ENCODE measurements around the gene AGAP2.

DNA sequence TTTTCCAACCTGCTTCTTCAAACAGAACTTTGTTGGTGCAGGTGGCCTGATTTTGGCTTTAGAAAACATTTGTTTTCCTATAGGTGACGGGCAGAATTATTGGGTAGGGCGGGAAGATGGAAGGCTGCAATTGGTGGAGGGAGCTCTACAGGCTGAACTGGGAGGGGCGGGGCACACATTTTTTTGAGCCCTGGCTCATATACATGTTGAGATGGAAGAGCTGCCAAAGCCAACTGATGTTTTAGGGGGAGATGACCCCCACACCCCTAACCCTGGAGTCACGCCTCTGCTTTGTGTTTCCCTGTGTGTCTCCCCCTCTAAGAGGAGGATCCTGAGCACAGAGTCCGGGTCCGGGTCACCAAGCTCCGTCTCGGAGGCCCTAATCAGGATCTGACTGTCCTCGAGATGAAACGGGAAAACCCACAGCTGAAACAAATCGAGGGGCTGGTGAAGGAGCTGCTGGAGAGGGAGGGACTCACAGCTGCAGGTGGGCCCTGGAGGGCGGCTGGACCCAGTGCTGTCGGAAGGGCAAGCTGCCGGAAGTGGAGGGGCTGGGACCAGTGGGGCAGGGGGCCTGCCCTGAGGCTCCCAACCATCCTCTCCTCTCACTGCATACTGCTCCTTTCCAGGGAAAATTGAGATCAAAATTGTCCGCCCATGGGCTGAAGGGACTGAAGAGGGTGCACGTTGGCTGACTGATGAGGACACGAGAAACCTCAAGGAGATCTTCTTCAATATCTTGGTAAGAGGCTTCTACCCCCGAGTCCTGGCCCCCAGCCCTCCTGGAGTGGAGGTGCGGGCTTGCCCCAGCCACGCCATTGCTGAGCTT, 18.6 kb downstream of the AGAP2 start:
- TF ChIP-seq, protein P1, sequence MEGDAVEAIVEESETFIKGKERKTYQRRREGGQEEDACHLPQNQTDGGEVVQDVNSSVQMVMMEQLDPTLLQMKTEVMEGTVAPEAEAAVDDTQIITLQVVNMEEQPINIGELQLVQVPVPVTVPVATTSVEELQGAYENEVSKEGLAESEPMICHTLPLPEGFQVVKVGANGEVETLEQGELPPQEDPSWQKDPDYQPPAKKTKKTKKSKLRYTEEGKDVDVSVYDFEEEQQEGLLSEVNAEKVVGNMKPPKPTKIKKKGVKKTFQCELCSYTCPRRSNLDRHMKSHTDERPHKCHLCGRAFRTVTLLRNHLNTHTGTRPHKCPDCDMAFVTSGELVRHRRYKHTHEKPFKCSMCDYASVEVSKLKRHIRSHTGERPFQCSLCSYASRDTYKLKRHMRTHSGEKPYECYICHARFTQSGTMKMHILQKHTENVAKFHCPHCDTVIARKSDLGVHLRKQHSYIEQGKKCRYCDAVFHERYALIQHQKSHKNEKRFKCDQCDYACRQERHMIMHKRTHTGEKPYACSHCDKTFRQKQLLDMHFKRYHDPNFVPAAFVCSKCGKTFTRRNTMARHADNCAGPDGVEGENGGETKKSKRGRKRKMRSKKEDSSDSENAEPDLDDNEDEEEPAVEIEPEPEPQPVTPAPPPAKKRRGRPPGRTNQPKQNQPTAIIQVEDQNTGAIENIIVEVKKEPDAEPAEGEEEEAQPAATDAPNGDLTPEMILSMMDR (conservative IDR thresholded peaks at IDR 0.05 in 1 of 2, IDR thresholded peaks at IDR 0.05 in 1 of 2; ENCODE audit: extremely low read depth in 1 of 2, insufficient read depth in 1 of 2, low read depth in 1 of 2, low read length in 2 of 2) = no peak
- TF ChIP-seq EZH2 (IDR thresholded peaks at IDR 0.05; ENCODE audit: borderline replicate concordance, low read length) = no peak
